Measurements from ENCODE around the gene KCP. TPM values are rescaled to one million over a fixed set of nuclear protein-coding genes. Genes with fewer than 3 reads are reported as not detected.

Gene KCP
- total RNA-seq, 1 experiment from 2014 or later = 2.7 TPM

DNA sequence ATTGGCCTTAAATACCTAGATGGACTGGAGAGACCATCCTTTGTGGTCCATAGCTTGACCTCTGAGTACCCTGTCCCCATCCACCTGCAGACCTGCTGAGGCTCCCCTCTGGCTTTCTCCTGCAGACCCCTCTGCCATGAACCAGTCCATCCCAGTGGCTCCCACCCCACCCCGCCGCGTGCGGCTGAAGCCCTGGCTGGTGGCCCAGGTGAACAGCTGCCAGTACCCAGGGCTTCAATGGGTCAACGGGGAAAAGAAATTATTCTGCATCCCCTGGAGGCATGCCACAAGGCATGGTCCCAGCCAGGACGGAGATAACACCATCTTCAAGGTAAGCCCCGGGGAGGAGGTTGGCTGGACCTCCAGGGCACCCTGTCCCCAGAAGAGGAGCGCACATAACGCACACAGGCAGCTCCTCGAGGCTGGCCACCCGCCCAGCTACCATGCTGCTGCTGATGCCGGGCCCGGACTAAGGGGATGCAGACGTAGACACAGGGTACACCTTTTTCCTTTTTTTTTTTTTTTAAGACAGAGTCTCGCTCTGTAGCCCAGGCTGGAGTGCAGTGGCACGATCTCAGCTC lies 31.5 kb upstream of the KCP start:
- ATAC-seq = no peak
- Mint-ChIP-seq H3K27me3 (ENCODE audit: low read depth) (peaks cover 38% of the 10 kb centered on the region), H3K27ac (no peak overlapping the region), H3K36me3 (no peaks in the 10 kb centered on the region), H3K9me3 (no peaks in the 10 kb centered on the region), H3K4me3 (no peak overlapping the region), H3K4me1 (peaks cover 10% of the 10 kb centered on the region)
- DNase-seq (ENCODE audit: low spot score) = no peak
- TF ChIP-seq ERG (CRISPR knock-in tag; IDR thresholded peaks at IDR 0.05) = no peak
- no peak for TF ChIP-seq IRF1 (CRISPR knock-in tag; IDR thresholded peaks at IDR 0.05)
- TF ChIP-seq CREB1 (CRISPR knock-in tag; IDR thresholded peaks at IDR 0.05) = no peak
- no peak for TF ChIP-seq RELA (CRISPR knock-in tag; IDR thresholded peaks at IDR 0.05; ENCODE audit: borderline replicate concordance)
- TF ChIP-seq FOXK1 (CRISPR knock-in tag; IDR thresholded peaks at IDR 0.05) = no peak
- TF ChIP-seq ZNF232 (CRISPR knock-in tag; IDR thresholded peaks at IDR 0.05) = no peak
- CTCF ChIA-PET = no interaction called here
- POLR2A ChIA-PET = no interaction called here

DNA sequence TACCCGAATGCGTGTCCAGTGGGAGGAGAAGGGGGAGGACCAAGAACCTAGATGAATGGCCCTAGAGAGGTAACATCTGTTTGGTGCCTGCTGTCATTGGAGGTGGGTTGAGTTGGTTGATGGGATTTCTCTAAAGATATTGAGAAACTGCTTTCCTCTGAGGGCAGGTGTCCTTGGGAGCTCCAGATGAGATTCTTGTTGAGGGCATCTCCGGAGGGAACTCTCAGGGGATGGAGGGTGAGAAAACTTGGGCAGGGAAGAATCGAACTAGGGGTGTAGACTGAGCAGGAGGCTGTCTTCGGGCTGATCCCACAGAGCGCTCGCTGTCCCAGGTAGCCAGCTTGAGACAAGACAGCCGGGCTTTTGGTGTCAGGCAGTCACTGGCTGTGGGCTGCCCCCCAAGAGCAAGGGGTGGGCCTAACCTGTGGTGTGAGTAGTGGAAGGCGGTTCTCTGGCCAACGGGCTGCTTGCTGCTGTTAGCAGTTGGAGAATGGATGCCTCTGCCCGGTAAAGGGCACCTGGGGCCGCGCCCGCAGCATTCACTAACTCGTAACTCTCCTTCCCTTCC lies 30.9 kb upstream of the KCP start:
- CTCF ChIA-PET = interaction anchor here (1.4 to 2.3 kb wide), 4 partner anchors 13 to 150 kb away, joined by 4 to 15 read pairs (median 11); partner anchors contain the start of gene KCP
- DNase-seq (ENCODE audit: low spot score) (no peak), ATAC-seq (no peak)
- H3K9me3 Mint-ChIP-seq = no peaks in the 10 kb centered on the region
- no peaks in the 10 kb centered on the region for H3K36me3 Mint-ChIP-seq
- TF ChIP-seq CREM (CRISPR knock-in tag; IDR thresholded peaks at IDR 0.05) (no peak), OVOL2 (CRISPR knock-in tag; IDR thresholded peaks at IDR 0.05; ENCODE audit: borderline replicate concordance) (no peak), ZNF512 (CRISPR knock-in tag; IDR thresholded peaks at IDR 0.05; ENCODE audit: borderline replicate concordance) (no peak), AFF4 (CRISPR knock-in tag; IDR thresholded peaks at IDR 0.05; ENCODE audit: borderline replicate concordance) (no peak), TEAD1 (CRISPR knock-in tag; IDR thresholded peaks at IDR 0.05) (no peak), ERG (CRISPR knock-in tag; IDR thresholded peaks at IDR 0.05) (no peak), SMAD4 (CRISPR knock-in tag; IDR thresholded peaks at IDR 0.05) (no peak), STAT6 (CRISPR knock-in tag; conservative IDR thresholded peaks at IDR 0.05; ENCODE audit: low read depth) (no peak), NFE2L1 (CRISPR knock-in tag; IDR thresholded peaks at IDR 0.05) (no peak)
- TF ChIP-seq, protein P1, sequence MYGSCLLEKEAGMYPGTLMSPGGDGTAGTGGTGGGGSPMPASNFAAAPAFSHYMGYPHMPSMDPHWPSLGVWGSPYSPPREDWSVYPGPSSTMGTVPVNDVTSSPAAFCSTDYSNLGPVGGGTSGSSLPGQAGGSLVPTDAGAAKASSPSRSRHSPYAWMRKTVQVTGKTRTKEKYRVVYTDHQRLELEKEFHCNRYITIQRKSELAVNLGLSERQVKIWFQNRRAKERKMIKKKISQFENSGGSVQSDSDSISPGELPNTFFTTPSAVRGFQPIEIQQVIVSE (CRISPR knock-in tag; IDR thresholded peaks at IDR 0.05; ENCODE audit: borderline replicate concordance) = no peak
- POLR2A ChIA-PET = no interaction called here
- H3K4me3 Mint-ChIP-seq = no peak overlapping the region
- H3K4me1 Mint-ChIP-seq = peaks cover 11% of the 10 kb centered on the region
- H3K27ac Mint-ChIP-seq = no peak overlapping the region
- H3K27me3 Mint-ChIP-seq (ENCODE audit: low read depth) = peaks cover 45% of the 10 kb centered on the region
